ENCODE results near the gene CCSAP.

DNA sequence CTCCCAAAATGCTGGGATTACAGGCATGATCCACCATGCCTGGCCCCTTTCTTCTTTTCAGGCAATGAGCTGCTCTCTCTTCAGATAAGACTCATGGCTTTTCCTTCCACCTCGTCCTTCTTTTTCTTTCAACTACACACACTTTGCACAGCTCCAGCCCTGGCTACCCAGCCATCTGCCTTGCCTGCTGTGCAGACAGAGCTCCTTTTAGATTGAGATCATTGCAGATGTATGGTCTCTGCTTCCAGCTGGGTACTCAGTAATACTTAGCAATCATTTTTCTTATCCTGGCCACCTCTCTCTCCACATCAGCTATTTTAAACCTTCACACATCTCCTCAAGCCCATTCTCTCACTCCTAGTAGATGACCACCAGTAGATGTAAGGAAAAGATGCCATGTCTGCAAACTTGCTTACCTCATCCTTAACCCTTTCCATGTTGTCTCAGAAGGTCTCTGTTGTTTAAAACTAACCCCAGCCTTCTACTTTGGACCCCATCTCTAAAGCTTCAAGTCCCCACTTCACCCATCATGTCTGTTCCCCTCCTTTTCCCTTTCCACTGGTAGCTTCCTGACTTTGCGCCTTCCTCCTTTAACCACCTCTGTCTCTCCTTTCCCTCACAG lies 64.6 kb downstream of the CCSAP start:
- TF ChIP-seq, protein P1, sequence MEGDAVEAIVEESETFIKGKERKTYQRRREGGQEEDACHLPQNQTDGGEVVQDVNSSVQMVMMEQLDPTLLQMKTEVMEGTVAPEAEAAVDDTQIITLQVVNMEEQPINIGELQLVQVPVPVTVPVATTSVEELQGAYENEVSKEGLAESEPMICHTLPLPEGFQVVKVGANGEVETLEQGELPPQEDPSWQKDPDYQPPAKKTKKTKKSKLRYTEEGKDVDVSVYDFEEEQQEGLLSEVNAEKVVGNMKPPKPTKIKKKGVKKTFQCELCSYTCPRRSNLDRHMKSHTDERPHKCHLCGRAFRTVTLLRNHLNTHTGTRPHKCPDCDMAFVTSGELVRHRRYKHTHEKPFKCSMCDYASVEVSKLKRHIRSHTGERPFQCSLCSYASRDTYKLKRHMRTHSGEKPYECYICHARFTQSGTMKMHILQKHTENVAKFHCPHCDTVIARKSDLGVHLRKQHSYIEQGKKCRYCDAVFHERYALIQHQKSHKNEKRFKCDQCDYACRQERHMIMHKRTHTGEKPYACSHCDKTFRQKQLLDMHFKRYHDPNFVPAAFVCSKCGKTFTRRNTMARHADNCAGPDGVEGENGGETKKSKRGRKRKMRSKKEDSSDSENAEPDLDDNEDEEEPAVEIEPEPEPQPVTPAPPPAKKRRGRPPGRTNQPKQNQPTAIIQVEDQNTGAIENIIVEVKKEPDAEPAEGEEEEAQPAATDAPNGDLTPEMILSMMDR (IDR thresholded peaks at IDR 0.05): no peak
- TF ChIP-seq EZH2 (IDR thresholded peaks at IDR 0.05): no peak

Data from neural progenitor cell (in vitro differentiated cells).